IMR-90 (cell line): ENCODE results near the gene CSAG1. TPM values are rescaled to one million over a fixed set of nuclear protein-coding genes. Genes with fewer than 3 reads are reported as not detected.

Experiments
- polyA plus RNA-seq, 3 experiments: library from polyadenylated mRNA; depleted of rRNA; stranded (reverse); fragments of >200 nt; gene quantifications; 2 replicates each; pipeline ENCODE4 v1.2.3, GENCODE V29; 2012; ENCODE audit warnings: low replicate concordance in 1 of 3
- total RNA-seq: library from RNA; depleted of rRNA; stranded (reverse); fragments of >200 nt; gene quantifications from 2 replicates; pipeline ENCODE4 v1.2.3, GENCODE V29; 2012; rRNA removed

Gene CSAG1
- total and polyA plus RNA-seq, 2 of the 4 experiments (the other 2 are of a cell fraction): not detected

Other genes with a start within 250 kb of the CSAG1 start
- under 0.01 TPM in 1 of 2 replicates, not detected in the other for gene GABRQ, start 95.8 kb downstream of the CSAG1 start, total RNA-seq
- 0.03 TPM in 2 replicates for gene GABRQ, start 95.8 kb downstream of the CSAG1 start, polyA plus RNA-seq (2012; rRNA removed)
- gene MAGEA3, start 34.9 kb downstream of the CSAG1 start, total RNA-seq: not detected in 2 replicates
- not detected in 2 replicates for gene MAGEA3, start 34.9 kb downstream of the CSAG1 start, polyA plus RNA-seq (2012; rRNA removed)
- not detected in 2 replicates for gene CSAG2, start 24.4 kb downstream of the CSAG1 start, total RNA-seq
- not detected in 2 replicates for gene CSAG2, start 24.4 kb downstream of the CSAG1 start, polyA plus RNA-seq (2012; rRNA removed)
- not detected in 2 replicates for gene MAGEA2B, start 19.1 kb downstream of the CSAG1 start, total RNA-seq
- not detected in 2 replicates for gene MAGEA2B, start 19.1 kb downstream of the CSAG1 start, polyA plus RNA-seq (2012; rRNA removed)
- not detected in 2 replicates for gene MAGEA12, start within 50 bp of the CSAG1 start, total RNA-seq
- gene MAGEA12, start within 50 bp of the CSAG1 start, polyA plus RNA-seq (2012; rRNA removed): not detected in 2 replicates
- gene MAGEA2, start 20.1 kb upstream of the CSAG1 start, total RNA-seq: not detected in 2 replicates
- gene MAGEA2, start 20.1 kb upstream of the CSAG1 start, polyA plus RNA-seq (2012; rRNA removed): not detected in 2 replicates
- not detected in 2 replicates for gene CSAG3, start 25.5 kb upstream of the CSAG1 start, total RNA-seq
- not detected in 2 replicates for gene CSAG3, start 25.5 kb upstream of the CSAG1 start, polyA plus RNA-seq (2012; rRNA removed)
- gene MAGEA6, start 36.0 kb upstream of the CSAG1 start, total RNA-seq: not detected in 2 replicates
- not detected in 2 replicates for gene MAGEA6, start 36.0 kb upstream of the CSAG1 start, polyA plus RNA-seq (2012; rRNA removed)
- gene CETN2, start 97.0 kb upstream of the CSAG1 start, total RNA-seq: 15.8 and 25.8 TPM in 2 replicates
- gene CETN2, start 97.0 kb upstream of the CSAG1 start, polyA plus RNA-seq (2012; rRNA removed): 31.2 and 34.0 TPM in 2 replicates
- gene NSDHL, start 97.3 kb upstream of the CSAG1 start, total RNA-seq: 20.8 and 22.8 TPM in 2 replicates
- 26.0 and 27.1 TPM in 2 replicates for gene NSDHL, start 97.3 kb upstream of the CSAG1 start, polyA plus RNA-seq (2012; rRNA removed)
- 3.2 and 3.6 TPM in 2 replicates for gene ZNF185, start 164.3 kb upstream of the CSAG1 start, total RNA-seq
- 6.2 and 6.3 TPM in 2 replicates for gene ZNF185, start 164.3 kb upstream of the CSAG1 start, polyA plus RNA-seq (2012; rRNA removed)